Measurements from ENCODE around the gene TP63.
"Not testable (repeated sequence)": the region's sequence is repeated elsewhere in the genome, so short reads cannot be mapped to it uniquely, and the experiment has no call there.

Gene TP63

GRCh38 chr3:189598530-189599225, 32.5 kb upstream of the TP63 start:
- H3K36me3 ChIP-seq (ENCODE audit: insufficient read depth, low read length) = no peaks in the 10 kb centered on the region

DNA sequence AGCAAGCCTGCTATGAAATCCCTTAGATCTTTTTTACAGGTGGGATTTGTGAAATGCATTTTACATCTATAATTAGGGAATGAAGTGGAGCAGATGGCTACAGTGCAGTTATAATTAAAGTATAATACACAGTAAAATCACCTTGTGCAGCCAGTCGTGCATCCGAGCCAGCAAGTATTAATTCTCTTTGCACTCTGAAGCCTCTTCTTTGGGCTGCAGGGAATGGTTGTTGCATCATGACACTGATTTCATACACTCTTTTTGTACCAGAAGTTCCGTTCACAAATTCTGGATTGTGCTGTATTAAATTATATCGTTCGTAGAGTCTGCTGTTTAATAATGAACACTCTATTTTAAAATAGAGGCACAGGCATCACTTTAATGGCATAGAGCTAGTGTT, 28.7 kb upstream of the TP63 start:
- H3K27ac ChIP-seq (ENCODE audit: low read depth, low read length) = no peak overlapping the region
- no peaks in the 10 kb centered on the region for H3K4me1 ChIP-seq (ENCODE audit: insufficient read depth, low read length)
- no peak overlapping the region for H3K9ac ChIP-seq (ENCODE audit: low read length)
- H3K9me3 ChIP-seq (ENCODE audit: low read length) = no peaks in the 10 kb centered on the region
- no peaks in the 10 kb centered on the region for H3K27me3 ChIP-seq (ENCODE audit: control insufficient read depth in 1 of 2, insufficient read depth in 2 of 2, low read length in 2 of 2)
- no peaks in the 10 kb centered on the region for H3K36me3 ChIP-seq (ENCODE audit: insufficient read depth, low read length)
- H3K4me3 ChIP-seq (ENCODE audit: low read depth in 1 of 2, low read length in 2 of 2) = no peak overlapping the region

More at GRCh38 chr3:189598530-189599225, 32.5 kb upstream of the TP63 start:
- H3K9me3 ChIP-seq (ENCODE audit: low read length) = no peaks in the 10 kb centered on the region
- H3K4me3 ChIP-seq (ENCODE audit: low read depth in 1 of 2, low read length in 2 of 2) = no peak overlapping the region
- no peaks in the 10 kb centered on the region for H3K27me3 ChIP-seq (ENCODE audit: control insufficient read depth in 1 of 2, insufficient read depth in 2 of 2, low read length in 2 of 2)
- no peak overlapping the region for H3K9ac ChIP-seq (ENCODE audit: low read length)
- no peak overlapping the region for H3K27ac ChIP-seq (ENCODE audit: low read depth, low read length)
- H3K4me1 ChIP-seq (ENCODE audit: insufficient read depth, low read length) = no peaks in the 10 kb centered on the region

DNA sequence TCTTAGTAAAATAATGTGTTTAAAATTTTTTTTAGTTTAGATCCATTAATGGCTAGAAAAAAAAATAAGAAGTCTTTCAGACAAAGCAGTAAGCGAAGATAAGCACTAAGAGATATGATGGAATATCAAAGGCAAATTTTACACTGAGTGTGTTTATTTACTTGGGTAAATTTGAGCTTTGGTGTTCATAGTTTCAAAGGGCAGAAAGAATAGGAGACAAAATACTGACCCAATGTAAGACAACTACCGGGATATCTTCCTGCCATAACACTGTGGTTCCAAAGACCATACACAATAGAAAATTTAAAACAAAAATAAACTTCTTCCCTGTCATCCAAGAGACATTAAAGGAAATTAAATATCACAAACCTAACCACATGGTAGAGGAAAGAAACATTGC, 25.5 kb upstream of the TP63 start:
- Histone ChIP-seq H3K27ac (ENCODE audit: low read depth, low read length) (no peak overlapping the region), H3K4me3 (ENCODE audit: low read depth in 1 of 2, low read length in 2 of 2) (no peak overlapping the region), H3K27me3 (ENCODE audit: control insufficient read depth in 1 of 2, insufficient read depth in 2 of 2, low read length in 2 of 2) (no peaks in the 10 kb centered on the region), H3K9ac (ENCODE audit: low read length) (no peak overlapping the region), H3K4me1 (ENCODE audit: insufficient read depth, low read length) (no peaks in the 10 kb centered on the region), H3K9me3 (ENCODE audit: low read length) (no peaks in the 10 kb centered on the region), H3K36me3 (ENCODE audit: insufficient read depth, low read length) (no peaks in the 10 kb centered on the region)

DNA sequence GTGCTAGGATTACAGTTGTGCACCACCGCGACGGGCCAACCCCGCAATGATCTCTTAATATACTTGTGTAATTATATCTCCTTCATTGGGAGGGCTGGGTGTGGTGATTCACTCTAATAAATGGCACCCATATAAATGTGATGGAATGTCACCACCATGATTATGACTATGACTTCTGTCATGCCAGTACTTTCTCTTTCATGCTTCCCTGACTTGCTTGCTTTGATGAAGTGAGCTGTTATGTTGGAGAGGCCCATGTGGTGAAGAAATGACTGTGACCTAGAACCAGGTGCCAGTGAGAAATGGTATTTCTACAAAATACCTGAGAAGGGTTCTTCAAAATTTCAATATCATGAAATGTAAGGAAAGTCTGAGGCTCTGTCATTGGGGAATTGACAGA, 24.4 kb upstream of the TP63 start:
- H3K9ac ChIP-seq (ENCODE audit: low read length) = no peak overlapping the region
- H3K27me3 ChIP-seq (ENCODE audit: control insufficient read depth in 1 of 2, insufficient read depth in 2 of 2, low read length in 2 of 2) = no peaks in the 10 kb centered on the region
- no peaks in the 10 kb centered on the region for H3K9me3 ChIP-seq (ENCODE audit: low read length)
- H3K4me1 ChIP-seq (ENCODE audit: insufficient read depth, low read length) = no peaks in the 10 kb centered on the region
- no peaks in the 10 kb centered on the region for H3K36me3 ChIP-seq (ENCODE audit: insufficient read depth, low read length)
- no peak overlapping the region for H3K27ac ChIP-seq (ENCODE audit: low read depth, low read length)
- no peak overlapping the region for H3K4me3 ChIP-seq (ENCODE audit: low read depth in 1 of 2, low read length in 2 of 2)

DNA sequence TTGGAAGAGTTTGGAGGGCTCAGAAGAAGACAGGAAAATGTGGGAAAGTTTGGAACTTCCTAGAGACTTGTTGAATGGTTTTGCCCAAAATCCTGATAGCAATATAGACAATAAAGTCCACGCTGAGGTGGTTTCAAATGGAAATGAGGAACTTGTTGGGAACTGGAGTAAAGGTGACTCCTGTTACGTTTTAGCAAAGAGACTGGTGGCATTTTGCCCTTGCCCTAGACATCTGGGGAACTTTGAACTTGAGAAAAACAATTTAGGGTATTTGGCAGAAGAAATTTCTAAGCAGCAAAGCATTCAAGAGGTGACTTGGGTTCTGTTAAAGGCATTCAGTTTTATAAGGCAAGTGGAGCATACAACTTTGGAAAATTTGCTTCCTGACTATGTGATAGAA, 18.5 kb upstream of the TP63 start:
- H3K9ac ChIP-seq (ENCODE audit: low read length); H3K4me3 ChIP-seq (ENCODE audit: low read depth in 1 of 2, low read length in 2 of 2); H3K36me3 ChIP-seq (ENCODE audit: insufficient read depth, low read length); H3K27ac ChIP-seq (ENCODE audit: low read depth, low read length); H3K27me3 ChIP-seq (ENCODE audit: control insufficient read depth in 1 of 2, insufficient read depth in 2 of 2, low read length in 2 of 2); H3K9me3 ChIP-seq (ENCODE audit: low read length); H3K4me1 ChIP-seq (ENCODE audit: insufficient read depth, low read length): not testable (repeated sequence)

DNA sequence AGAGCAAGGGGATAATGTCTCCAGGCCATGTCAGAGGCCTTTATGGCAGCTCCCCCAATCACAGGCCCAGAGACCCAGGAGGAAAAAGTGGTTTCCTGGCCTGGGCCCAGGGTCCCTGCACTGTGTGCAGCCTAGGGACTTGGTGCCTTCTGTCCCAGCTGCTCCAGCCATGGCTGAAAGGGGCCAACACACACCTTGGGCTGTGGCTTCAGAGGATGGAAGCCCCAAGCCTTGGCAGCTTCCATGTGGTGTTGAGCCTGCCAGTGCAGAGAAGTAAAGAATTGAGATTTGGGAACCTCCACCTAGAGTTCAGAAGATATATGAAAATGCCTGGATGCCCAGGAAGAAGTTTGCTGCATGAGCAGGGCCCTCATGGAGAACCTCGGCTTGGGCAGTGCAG, 18.1 kb upstream of the TP63 start:
- no peak overlapping the region for H3K4me3 ChIP-seq (ENCODE audit: low read depth in 1 of 2, low read length in 2 of 2)
- H3K27ac ChIP-seq (ENCODE audit: low read depth, low read length) = no peak overlapping the region
- no peaks in the 10 kb centered on the region for H3K27me3 ChIP-seq (ENCODE audit: control insufficient read depth in 1 of 2, insufficient read depth in 2 of 2, low read length in 2 of 2)
- H3K4me1 ChIP-seq (ENCODE audit: insufficient read depth, low read length) = no peaks in the 10 kb centered on the region
- no peaks in the 10 kb centered on the region for H3K36me3 ChIP-seq (ENCODE audit: insufficient read depth, low read length)
- no peak overlapping the region for H3K9ac ChIP-seq (ENCODE audit: low read length)
- no peaks in the 10 kb centered on the region for H3K9me3 ChIP-seq (ENCODE audit: low read length)

DNA sequence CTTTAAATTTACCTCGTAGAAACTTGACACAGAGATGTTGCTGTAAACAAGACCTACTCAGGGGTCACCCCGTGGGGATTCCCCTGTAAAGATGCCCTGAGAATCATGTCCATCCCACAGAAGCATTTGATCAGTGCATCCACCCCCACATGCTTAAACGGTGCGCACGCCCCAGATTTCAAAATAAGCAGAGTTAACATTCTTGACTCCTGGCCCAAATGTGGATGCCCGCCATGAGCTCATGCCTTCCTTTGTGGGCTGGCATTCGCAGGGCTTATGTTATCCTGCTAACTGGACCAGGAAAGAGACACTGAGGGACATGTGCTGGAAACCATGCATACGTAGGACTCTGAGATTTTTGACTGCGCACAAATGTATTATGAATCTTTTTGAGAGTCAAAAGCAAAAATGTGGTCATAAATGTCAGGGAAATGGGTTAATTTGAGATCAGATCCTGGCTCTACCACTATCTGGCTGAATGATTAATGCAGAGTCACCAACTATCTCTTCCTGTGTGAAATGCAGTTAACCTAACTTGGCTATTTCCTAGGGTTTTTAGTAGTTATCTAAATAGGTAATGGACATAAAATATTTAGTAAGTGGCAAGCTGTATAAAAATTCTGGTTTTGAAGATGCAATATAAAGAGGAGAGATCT, 9.1 kb upstream of the TP63 start:
- Histone ChIP-seq H3K36me3 (ENCODE audit: insufficient read depth, low read length) (no peaks in the 10 kb centered on the region), H3K9me3 (ENCODE audit: low read length) (no peaks in the 10 kb centered on the region), H3K4me1 (ENCODE audit: insufficient read depth, low read length) (no peaks in the 10 kb centered on the region), H3K9ac (ENCODE audit: low read length) (no peak overlapping the region), H3K27ac (ENCODE audit: low read depth, low read length) (no peak overlapping the region), H3K4me3 (ENCODE audit: low read depth in 1 of 2, low read length in 2 of 2) (no peak overlapping the region), H3K27me3 (ENCODE audit: control insufficient read depth in 1 of 2, insufficient read depth in 2 of 2, low read length in 2 of 2) (no peaks in the 10 kb centered on the region)

DNA sequence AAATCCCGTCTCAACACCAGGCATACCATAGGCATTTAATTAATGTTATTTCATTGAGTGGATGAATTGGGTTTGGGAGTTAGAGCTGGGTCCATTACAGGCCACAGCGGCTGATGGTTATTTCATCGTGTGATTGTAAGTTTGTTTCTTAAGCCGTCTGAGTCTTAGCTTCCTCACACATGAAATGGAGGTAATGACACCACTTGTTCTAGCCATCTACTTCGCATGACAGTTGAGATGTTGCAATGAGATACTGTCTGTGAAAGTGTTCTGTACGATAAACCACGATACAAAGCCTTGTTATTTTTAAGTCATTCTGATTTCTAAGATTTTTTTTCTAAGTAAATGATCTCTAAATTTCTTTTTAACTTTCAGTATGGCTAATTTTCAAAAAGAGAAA, 8.6 kb upstream of the TP63 start:
- no peaks in the 10 kb centered on the region for H3K27me3 ChIP-seq (ENCODE audit: control insufficient read depth in 1 of 2, insufficient read depth in 2 of 2, low read length in 2 of 2)
- no peaks in the 10 kb centered on the region for H3K36me3 ChIP-seq (ENCODE audit: insufficient read depth, low read length)
- H3K4me3 ChIP-seq (ENCODE audit: low read depth in 1 of 2, low read length in 2 of 2) = no peak overlapping the region
- no peak overlapping the region for H3K9ac ChIP-seq (ENCODE audit: low read length)
- H3K4me1 ChIP-seq (ENCODE audit: insufficient read depth, low read length) = no peaks in the 10 kb centered on the region
- H3K9me3 ChIP-seq (ENCODE audit: low read length) = no peaks in the 10 kb centered on the region
- no peak overlapping the region for H3K27ac ChIP-seq (ENCODE audit: low read depth, low read length)

- no peaks in the 10 kb centered on the region for H3K27me3 ChIP-seq (ENCODE audit: control insufficient read depth in 1 of 2, insufficient read depth in 2 of 2, low read length in 2 of 2)
- no peak overlapping the region for H3K4me3 ChIP-seq (ENCODE audit: low read depth in 1 of 2, low read length in 2 of 2)
- no peaks in the 10 kb centered on the region for H3K9me3 ChIP-seq (ENCODE audit: low read length)
- H3K4me1 ChIP-seq (ENCODE audit: insufficient read depth, low read length) = no peaks in the 10 kb centered on the region
- H3K27ac ChIP-seq (ENCODE audit: low read depth, low read length) = no peak overlapping the region
- no peak overlapping the region for H3K9ac ChIP-seq (ENCODE audit: low read length)
- H3K36me3 ChIP-seq (ENCODE audit: insufficient read depth, low read length) = no peaks in the 10 kb centered on the region
Measured at GRCh38 chr3:189624130-189624529, 7.1 kb upstream of the TP63 start.

DNA sequence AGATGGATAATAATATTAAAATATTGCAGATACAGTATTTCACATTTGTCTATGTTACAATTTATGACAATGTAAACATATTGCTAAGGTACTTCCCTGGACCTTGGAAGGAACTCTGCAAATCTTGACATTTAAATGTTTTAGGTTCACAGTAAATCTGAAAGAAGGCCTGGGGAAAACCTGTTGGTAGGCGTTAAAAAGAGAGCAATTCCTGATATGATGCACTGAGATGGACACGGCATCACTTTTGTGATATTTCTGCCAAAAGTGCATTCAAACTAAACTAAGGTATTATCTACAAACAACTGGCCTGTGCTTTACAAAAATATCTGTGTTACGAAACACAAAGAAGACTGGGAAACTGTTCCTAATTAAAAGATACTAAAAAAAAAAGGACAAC, 6.1 kb upstream of the TP63 start:
- no peaks in the 10 kb centered on the region for H3K27me3 ChIP-seq (ENCODE audit: control insufficient read depth in 1 of 2, insufficient read depth in 2 of 2, low read length in 2 of 2)
- no peaks in the 10 kb centered on the region for H3K36me3 ChIP-seq (ENCODE audit: insufficient read depth, low read length)
- H3K4me1 ChIP-seq (ENCODE audit: insufficient read depth, low read length) = no peaks in the 10 kb centered on the region
- no peaks in the 10 kb centered on the region for H3K9me3 ChIP-seq (ENCODE audit: low read length)
- no peak overlapping the region for H3K9ac ChIP-seq (ENCODE audit: low read length)
- H3K4me3 ChIP-seq (ENCODE audit: low read depth in 1 of 2, low read length in 2 of 2) = no peak overlapping the region
- H3K27ac ChIP-seq (ENCODE audit: low read depth, low read length) = no peak overlapping the region

GRCh38 chr3:189625572-189625971, 5.6 kb upstream of the TP63 start:
- H3K4me3 ChIP-seq (ENCODE audit: low read depth in 1 of 2, low read length in 2 of 2) = no peak overlapping the region
- H3K36me3 ChIP-seq (ENCODE audit: insufficient read depth, low read length) = no peaks in the 10 kb centered on the region
- H3K27ac ChIP-seq (ENCODE audit: low read depth, low read length) = no peak overlapping the region
- H3K9me3 ChIP-seq (ENCODE audit: low read length) = no peaks in the 10 kb centered on the region
- no peaks in the 10 kb centered on the region for H3K27me3 ChIP-seq (ENCODE audit: control insufficient read depth in 1 of 2, insufficient read depth in 2 of 2, low read length in 2 of 2)
- H3K9ac ChIP-seq (ENCODE audit: low read length) = no peak overlapping the region
- H3K4me1 ChIP-seq (ENCODE audit: insufficient read depth, low read length) = no peaks in the 10 kb centered on the region

GRCh38 chr3:189626286-189626685, 4.9 kb upstream of the TP63 start:
- no peaks in the 10 kb centered on the region for H3K36me3 ChIP-seq (ENCODE audit: insufficient read depth, low read length)
- no peaks in the 10 kb centered on the region for H3K4me1 ChIP-seq (ENCODE audit: insufficient read depth, low read length)
- no peaks in the 10 kb centered on the region for H3K27me3 ChIP-seq (ENCODE audit: control insufficient read depth in 1 of 2, insufficient read depth in 2 of 2, low read length in 2 of 2)
- no peak overlapping the region for H3K4me3 ChIP-seq (ENCODE audit: low read depth in 1 of 2, low read length in 2 of 2)
- H3K27ac ChIP-seq (ENCODE audit: low read depth, low read length) = no peak overlapping the region
- H3K9ac ChIP-seq (ENCODE audit: low read length) = no peak overlapping the region
- H3K9me3 ChIP-seq (ENCODE audit: low read length) = no peaks in the 10 kb centered on the region

All from muscle layer of colon (tissue), 2 donors.